SK-N-SH (cell line): ENCODE results near the gene ANXA8. TPM values are rescaled to one million over a fixed set of nuclear protein-coding genes. Genes with fewer than 3 reads are reported as not detected.
"Not testable (repeated sequence)": the region's sequence is repeated elsewhere in the genome, so short reads cannot be mapped to it uniquely, and the experiment has no call there.

Experiments
- CTCF ChIA-PET: fragments of 300-600, 350-600 bp; formaldehyde crosslinking; extraction: SDS; loops from one replicate; lab custom pipeline; 2021; lab: Yijun Ruan, JAX
- POLR2A ChIA-PET: fragments of 350-600 bp; sonication (Branson Sonifier 250); formaldehyde crosslinking; extraction: SDS; loops from one replicate; lab custom pipeline; 2020; ENCODE audit warnings: antibody characterized with exemption, inconsistent platforms; lab: Yijun Ruan, JAX
- DNase-seq: peaks from one replicate; pipeline ENCODE4 v3.0.0; 2012
- H2AFZ ChIP-seq: fragments of 200-600 bp; sonication (generic); 2 replicates; pipeline ENCODE4 v1.8.1; 2016; ENCODE audit warnings: antibody characterized with exemption, mild to moderate bottlenecking, low read depth
- H3F3A ChIP-seq: fragments of 200-600 bp; sonication (generic); replicated peaks from 2 replicates; pipeline ENCODE3; 2016; ENCODE audit warnings: antibody characterized with exemption, mild to moderate bottlenecking; ENCODE audit not compliant: insufficient read depth
- H3K27ac ChIP-seq, 2 experiments: fragments of 200-500 bp in 1 of 2; fragments of 200-600 bp in 1 of 2; sonication (Bioruptor generic) in 1 of 2; sonication (generic), shearing (Covaris generic) in 1 of 2; 2 replicates each; pipeline versions ENCODE4 v1.5.1 to v1.6.1; 2014 to 2016; ENCODE audit warnings: low read depth in 2 of 2, inconsistent platforms in 1 of 2, low read length in 1 of 2, mild to moderate bottlenecking in 1 of 2, mixed read lengths in 1 of 2
- H3K27me3 ChIP-seq: fragments of 200-600 bp; sonication (generic), shearing (Covaris generic); 2 replicates; pipeline ENCODE4 v1.6.1; 2016; ENCODE audit warnings: mixed run types; ENCODE audit not compliant: insufficient read depth
- H3K36me3 ChIP-seq, 2 experiments: fragments of 200-500 bp in 1 of 2; fragments of 200-600 bp in 1 of 2; sonication (Bioruptor generic) in 1 of 2; sonication (generic) in 1 of 2; replicated peaks in 1 of 2; 2 replicates each; pipeline versions ENCODE3 to v1.5.1; 2014 to 2016; ENCODE audit warnings: low read length in 1 of 2, mild to moderate bottlenecking in 1 of 2; ENCODE audit not compliant: insufficient read depth in 2 of 2, control insufficient read depth in 1 of 2
- H3K4me1 ChIP-seq, 2 experiments: fragments of 200-500 bp in 1 of 2; fragments of 200-600 bp in 1 of 2; sonication (Bioruptor generic) in 1 of 2; sonication (generic), shearing (Covaris generic) in 1 of 2; 2 replicates each; pipeline versions ENCODE4 v1.5.1 to v1.6.1; 2014 to 2016; ENCODE audit warnings: low read depth in 1 of 2, low read length in 1 of 2, mixed run types in 1 of 2; ENCODE audit not compliant: insufficient read depth in 2 of 2, control insufficient read depth in 1 of 2
- H3K4me2 ChIP-seq: fragments of 200-600 bp; sonication (generic), shearing (Covaris generic); 2 replicates; pipeline ENCODE4 v1.6.1; 2017; ENCODE audit warnings: mixed run types
- H3K4me3 ChIP-seq, 2 experiments: fragments of 200-500 bp in 1 of 2; fragments of 200-600 bp in 1 of 2; sonication (Bioruptor generic) in 1 of 2; sonication (generic), shearing (Covaris generic) in 1 of 2; 2 replicates each; pipeline versions ENCODE4 v1.5.1 to v1.8.1; 2014 to 2016; ENCODE audit warnings: low read depth in 2 of 2, inconsistent platforms in 1 of 2, low read length in 1 of 2, mild to moderate bottlenecking in 1 of 2, mixed read lengths in 1 of 2, moderate library complexity in 1 of 2
- H3K79me2 ChIP-seq: fragments of 200-600 bp; sonication (generic); 2 replicates; pipeline ENCODE4 v1.8.1; 2017; ENCODE audit warnings: mild to moderate bottlenecking; ENCODE audit not compliant: insufficient read depth
- H3K9ac ChIP-seq: fragments of 200-600 bp; sonication (generic); 2 replicates; pipeline ENCODE4 v1.6.1; 2017; ENCODE audit warnings: mixed run types
- H3K9me2 ChIP-seq: fragments of 200-600 bp; sonication (generic); 2 replicates; pipeline ENCODE4 v1.6.1; 2017; ENCODE audit warnings: mixed run types
- H3K9me3 ChIP-seq: fragments of 200-600 bp; sonication (generic); 2 replicates; pipeline ENCODE4 v1.6.1; 2017; ENCODE audit warnings: mixed run types, mild to moderate bottlenecking, moderate library complexity
- H4K20me1 ChIP-seq: fragments of 200-600 bp; sonication (generic); 2 replicates; pipeline ENCODE4 v1.6.1; 2017; ENCODE audit warnings: mild to moderate bottlenecking, mixed run types; ENCODE audit not compliant: insufficient read depth
- ELF1 ChIP-seq: IDR thresholded peaks from 2 replicates; pipeline ENCODE4 v1.4.0; 2012
- EP300 ChIP-seq, 2 experiments: IDR thresholded peaks; 2 replicates each; pipeline versions ENCODE4 v1.4.0 to v1.6.1; 2012; ENCODE audit warnings: borderline replicate concordance in 1 of 2, low read depth in 1 of 2, low read length in 1 of 2
- FOSL2 ChIP-seq: IDR thresholded peaks from 2 replicates; pipeline ENCODE4 v1.4.0; 2012; ENCODE audit warnings: low read depth, mild to moderate bottlenecking, moderate library complexity, borderline replicate concordance
- FOXM1 ChIP-seq: IDR thresholded peaks from 2 replicates; pipeline ENCODE4 v1.4.0; 2012; ENCODE audit warnings: low read depth, mild to moderate bottlenecking
- GATA2 ChIP-seq: sonication (generic); formaldehyde crosslinking; IDR thresholded peaks from 2 replicates; pipeline ENCODE4 v1.5.0; 2020; ENCODE audit warnings: mild to moderate bottlenecking, missing genetic modification reagents
- JUND ChIP-seq: IDR thresholded peaks from 2 replicates; pipeline ENCODE4 v1.4.0; 2012
- MEF2A ChIP-seq: IDR thresholded peaks from 2 replicates; pipeline ENCODE4 v1.4.0; 2012; ENCODE audit warnings: low read depth, borderline replicate concordance
- NRF1 ChIP-seq: IDR thresholded peaks from 2 replicates; pipeline ENCODE4 v1.6.1; 2012; ENCODE audit warnings: low read depth, mild to moderate bottlenecking, low read length
- POLR2AphosphoS5 ChIP-seq: IDR thresholded peaks from 2 replicates; pipeline ENCODE4 v1.6.1; 2012; ENCODE audit warnings: low read depth, low read length
- RCOR1 ChIP-seq: fragments of 150-350 bp; IDR thresholded peaks from 2 replicates; pipeline ENCODE4 v1.6.1; 2017; ENCODE audit warnings: antibody characterized with exemption, low read length
- RXRA ChIP-seq: IDR thresholded peaks from 2 replicates; pipeline ENCODE4 v1.4.0; 2012; ENCODE audit warnings: low read depth, mild to moderate bottlenecking, borderline replicate concordance
- SMC3 ChIP-seq: IDR thresholded peaks from 2 replicates; pipeline ENCODE4 v1.6.1; 2012; ENCODE audit warnings: low read depth, low read length, improper control_type of control experiment
- WGBS: methylation state at CpG from one replicate; pipeline ENCODE4 v1.1.6; 2017; ENCODE audit warnings: low lambda C conversion rate; 5-methylcytosine and 5-hydroxymethylcytosine counted together
- polyA plus RNA-seq, 3 experiments: library from polyadenylated mRNA; depleted of rRNA; stranded (reverse); fragments of >200 nt; gene quantifications; 2 replicates each; pipeline ENCODE4 v1.2.3, GENCODE V29; 2012
- TF ChIP-seq, protein P1 (sequence below): fragments of 150-350 bp; IDR thresholded peaks from 2 replicates; pipeline ENCODE4 v1.6.1; 2016; ENCODE audit warnings: mild to moderate bottlenecking, low read depth, low read length
- TF ChIP-seq, protein P2 (sequence below): fragments of 150-350 bp; IDR thresholded peaks from 2 replicates; pipeline ENCODE4 v1.6.1; 2017; ENCODE audit warnings: antibody characterized with exemption, low read length, low read depth, borderline replicate concordance

Gene ANXA8
- polyA plus RNA-seq, 1 of the 3 experiments (the other 2 are of a cell fraction): 0.15 TPM

DNA sequence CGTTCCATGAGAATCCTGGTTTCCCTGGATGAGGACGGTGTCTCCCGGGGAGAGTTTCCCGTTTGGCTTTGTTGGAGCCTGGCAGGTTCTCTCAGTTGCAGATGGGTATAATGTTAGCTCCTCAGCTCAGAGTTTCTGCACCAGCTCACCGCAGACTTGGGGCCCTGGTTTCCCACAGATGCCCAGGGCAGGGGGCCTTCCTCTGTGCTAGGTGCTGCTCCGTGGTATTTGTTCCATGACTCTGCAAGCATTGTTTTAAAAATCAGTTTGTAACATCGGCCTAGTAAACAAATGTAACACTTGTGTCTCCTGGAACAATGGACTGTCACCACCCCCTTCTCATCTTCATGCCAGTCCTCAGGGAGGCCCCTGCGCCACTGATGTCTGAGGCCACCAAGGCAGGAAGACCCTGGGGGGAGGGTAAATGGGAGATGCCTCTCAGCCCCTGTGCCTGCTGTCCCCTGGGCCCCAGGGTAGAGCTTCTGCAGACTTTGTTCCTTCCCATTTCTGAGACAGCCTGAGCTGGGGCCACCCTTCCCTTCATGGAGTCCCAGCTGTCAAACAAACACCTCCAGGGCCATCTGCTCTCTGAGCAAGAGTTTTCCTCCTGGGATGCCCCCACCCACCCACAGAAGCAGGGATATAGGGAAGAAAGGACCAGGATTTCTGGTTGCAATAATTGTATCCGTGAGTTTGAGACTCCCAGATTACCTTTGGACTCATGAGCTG, 28.4 kb downstream of the ANXA8 start:
- H4K20me1 ChIP-seq, POLR2A ChIA-PET, H3K9ac ChIP-seq, H3K9me3 ChIP-seq, H3K27ac ChIP-seq, H3K36me3 ChIP-seq, H3K4me1 ChIP-seq, H3K4me3 ChIP-seq, DNase-seq, H3K27me3 ChIP-seq, H3K9me2 ChIP-seq, H2AFZ ChIP-seq, H3F3A ChIP-seq, H3K79me2 ChIP-seq, CTCF ChIA-PET, H3K4me2 ChIP-seq: not testable (repeated sequence)
- 92% methylated on average over 9 of the region's 9 CpGs for WGBS

DNA sequence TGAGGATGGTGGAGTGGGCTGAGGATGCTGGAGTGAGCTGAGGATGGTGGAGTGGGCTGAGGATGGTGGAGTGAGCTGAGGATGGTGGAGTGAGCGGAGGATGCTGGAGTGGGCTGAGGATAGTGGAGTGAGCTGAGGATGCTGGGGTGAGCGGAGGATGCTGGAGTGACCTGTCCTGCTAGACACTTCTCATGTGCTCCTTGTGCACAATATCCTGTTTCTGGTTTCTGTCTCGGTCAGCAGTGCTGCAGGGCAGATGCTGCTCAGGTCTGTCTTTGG, 29.2 kb downstream of the ANXA8 start:
- no peaks in the 10 kb centered on the region for H3K27me3 ChIP-seq
- H3K27ac ChIP-seq: no peak overlapping the region
- H3K4me2 ChIP-seq: no peak overlapping the region
- no peaks in the 10 kb centered on the region for H3K9me3 ChIP-seq
- H3K4me3 ChIP-seq: no peak overlapping the region
- H2AFZ ChIP-seq: no peak overlapping the region
- POLR2A ChIA-PET: no interaction called here
- 84% methylated on average over 3 of the region's 3 CpGs for WGBS
- no peaks in the 10 kb centered on the region for H3F3A ChIP-seq
- H3K36me3 ChIP-seq: no peaks in the 10 kb centered on the region
- no peak overlapping the region for H3K9ac ChIP-seq
- H3K9me2 ChIP-seq: no peaks in the 10 kb centered on the region
- no peaks in the 10 kb centered on the region for H3K79me2 ChIP-seq
- TF ChIP-seq RXRA: no peak
- TF ChIP-seq, protein P1, sequence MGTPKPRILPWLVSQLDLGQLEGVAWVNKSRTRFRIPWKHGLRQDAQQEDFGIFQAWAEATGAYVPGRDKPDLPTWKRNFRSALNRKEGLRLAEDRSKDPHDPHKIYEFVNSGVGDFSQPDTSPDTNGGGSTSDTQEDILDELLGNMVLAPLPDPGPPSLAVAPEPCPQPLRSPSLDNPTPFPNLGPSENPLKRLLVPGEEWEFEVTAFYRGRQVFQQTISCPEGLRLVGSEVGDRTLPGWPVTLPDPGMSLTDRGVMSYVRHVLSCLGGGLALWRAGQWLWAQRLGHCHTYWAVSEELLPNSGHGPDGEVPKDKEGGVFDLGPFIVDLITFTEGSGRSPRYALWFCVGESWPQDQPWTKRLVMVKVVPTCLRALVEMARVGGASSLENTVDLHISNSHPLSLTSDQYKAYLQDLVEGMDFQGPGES: no peak
- no peak for TF ChIP-seq ELF1
- TF ChIP-seq MEF2A: no peak
- no peak for TF ChIP-seq JUND
- TF ChIP-seq, protein P2, sequence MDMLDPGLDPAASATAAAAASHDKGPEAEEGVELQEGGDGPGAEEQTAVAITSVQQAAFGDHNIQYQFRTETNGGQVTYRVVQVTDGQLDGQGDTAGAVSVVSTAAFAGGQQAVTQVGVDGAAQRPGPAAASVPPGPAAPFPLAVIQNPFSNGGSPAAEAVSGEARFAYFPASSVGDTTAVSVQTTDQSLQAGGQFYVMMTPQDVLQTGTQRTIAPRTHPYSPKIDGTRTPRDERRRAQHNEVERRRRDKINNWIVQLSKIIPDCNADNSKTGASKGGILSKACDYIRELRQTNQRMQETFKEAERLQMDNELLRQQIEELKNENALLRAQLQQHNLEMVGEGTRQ: no peak
- no peak for TF ChIP-seq NRF1
- TF ChIP-seq SMC3: no peak
- TF ChIP-seq POLR2AphosphoS5: no peak
- CTCF ChIA-PET: no interaction called here
- peaks cover 0 to 5% of the 10 kb centered on the region in 2 experiments; a peak in 1 of 4 replicates for H3K4me1 ChIP-seq
- DNase-seq: no peak
- H4K20me1 ChIP-seq: no peaks in the 10 kb centered on the region

DNA sequence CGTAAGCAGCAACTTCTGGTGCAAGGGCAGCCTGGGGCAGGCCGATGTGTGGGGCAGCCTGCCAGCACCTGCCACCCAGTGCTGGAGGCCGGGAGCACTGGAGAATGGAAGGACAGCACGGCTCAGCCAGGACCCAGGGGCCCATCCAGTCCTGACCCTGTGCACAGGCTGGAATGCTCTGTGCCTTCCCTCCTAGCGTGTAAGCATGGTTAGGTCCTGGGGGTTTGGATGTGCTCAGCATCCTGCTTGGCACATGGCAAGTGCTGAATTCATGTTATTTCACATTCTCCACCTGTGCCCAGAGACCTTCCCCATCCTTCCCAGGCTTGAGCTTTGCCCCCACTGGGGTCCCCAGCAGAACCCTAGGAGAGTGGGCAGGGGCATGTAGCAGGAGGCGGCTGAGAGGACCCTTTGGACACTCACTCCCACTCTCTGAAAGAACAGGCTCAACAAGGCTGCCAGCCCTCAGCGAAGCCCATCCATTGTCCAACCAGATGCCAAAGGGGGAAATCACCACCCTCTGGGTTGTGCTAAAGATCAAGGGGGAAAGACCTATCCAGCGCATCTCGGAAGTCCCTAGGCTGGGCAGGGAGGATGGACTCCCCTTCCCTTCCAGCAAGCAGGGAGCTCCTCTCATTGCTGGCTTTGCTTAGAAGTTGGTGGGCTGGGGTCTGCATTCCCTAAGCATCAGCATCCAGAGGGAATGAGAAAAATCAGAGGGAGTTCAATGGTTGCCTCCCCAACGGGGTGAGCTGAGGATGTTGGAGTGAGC, 29.7 kb downstream of the ANXA8 start:
- Histone ChIP-seq H3K9ac (no peak overlapping the region), H2AFZ (no peak overlapping the region), H3K27me3 (no peaks in the 10 kb centered on the region), H3K36me3 (no peaks in the 10 kb centered on the region), H3K4me3 (no peak overlapping the region), H3F3A (no peaks in the 10 kb centered on the region), H3K9me3 (no peaks in the 10 kb centered on the region), H3K79me2 (no peaks in the 10 kb centered on the region), H3K27ac (no peak overlapping the region), H3K4me2 (no peak overlapping the region), H4K20me1 (no peaks in the 10 kb centered on the region), H3K4me1 (peaks cover 0 to 9% of the 10 kb centered on the region in 2 experiments; a peak in 1 of 4 replicates), H3K9me2 (no peaks in the 10 kb centered on the region)
- ChIA-PET POLR2A (no interaction called here), CTCF (no interaction called here)
- peak; percentile 22 for DNase-seq
- 76% methylated on average over 5 of the region's 10 CpGs for WGBS
- TF ChIP-seq, protein P1: no peak
- TF ChIP-seq MEF2A (no peak), RCOR1 (no peak), FOSL2 (no peak), FOXM1 (no peak), GATA2 (no peak), NRF1 (no peak), EP300 (IDR thresholded peaks at IDR 0.05; ENCODE audit: borderline replicate concordance in 1 of 2, low read depth in 1 of 2, low read length in 1 of 2) (no peak)
- TF ChIP-seq, protein P2: no peak
